Adrenal gland (tissue), 12 donors: ENCODE data around the gene SH2B3. TPM values are rescaled to one million over a fixed set of nuclear protein-coding genes. Genes with fewer than 3 reads are reported as not detected.

ENCODE experiments used
- DNase-seq, 7 donors: peaks; one replicate each; pipeline ENCODE4 v3.0.0-alpha.2; 2019 to 2020
- H3K27ac ChIP-seq, 5 donors: fragments of 200-600 bp; sonication (generic) in 4 of 5; 1 replicate in 3 of 5; 2 replicates in 2 of 5; pipeline versions ENCODE4 v1.5.1 to v1.8.0; 2016 to 2020; ENCODE audit warnings: mild to moderate bottlenecking in 1 of 5
- H3K27me3 ChIP-seq: fragments of 200-600 bp; 2 replicates; pipeline ENCODE4 v1.8.0; 2021
- H3K36me3 ChIP-seq, 2 donors: fragments of 200-600 bp; replicated peaks in 1 of 2; 1 replicate in 1 of 2; 2 replicates in 1 of 2; pipeline versions ENCODE4 v1.5.1 to v1.8.0; 2018 to 2022
- H3K4me1 ChIP-seq, 2 donors: fragments of 200-600 bp; replicated peaks in 1 of 2; 1 replicate in 1 of 2; 2 replicates in 1 of 2; pipeline versions ENCODE4 v1.5.1 to v1.8.0; 2018 to 2021
- H3K4me3 ChIP-seq, 4 donors: fragments of 200-600 bp; sonication (generic) in 3 of 4; one replicate each; pipeline ENCODE4 v1.5.1; 2016 to 2018
- H3K9me3 ChIP-seq, 3 donors: fragments of 200-600 bp; sonication (generic) in 1 of 3; replicated peaks in 1 of 3; 1 replicate in 2 of 3; 2 replicates in 1 of 3; pipeline versions ENCODE4 v1.5.1 to v1.8.0; 2016 to 2021
- CTCF ChIP-seq, 6 experiments: fragments of 450-650 bp in 4 of 6; fragments of 200-600 bp in 2 of 6; sonication (generic) in 1 of 6; IDR thresholded peaks; 1 replicate in 5 of 6; 2 replicates in 1 of 6; pipeline versions ENCODE4 v1.5.1 to v1.8.0; 2016 to 2021; ENCODE audit warnings: antibody characterized with exemption in 6 of 6, mild to moderate bottlenecking in 2 of 6, moderate library complexity in 1 of 6
- POLR2A ChIP-seq, 2 donors: fragments of 450-650 bp; IDR thresholded peaks; one replicate each; pipeline ENCODE4 v1.6.1; 2017; ENCODE audit warnings: antibody characterized with exemption in 2 of 2, mild to moderate bottlenecking in 2 of 2, moderate library complexity in 1 of 2
- WGBS, 4 donors: extraction: QIAGEN DNeasy Blood & Tissue Kit in 2 of 4; methylation state at CpG; one replicate each; pipeline versions ENCODE4 v1.1.5 to v1.1.7; 2013 to 2017; 5-methylcytosine and 5-hydroxymethylcytosine counted together
- intact Hi-C, 2 donors: fragments of 100-400 bp; cut with DNase I; formaldehyde crosslinking; loops; one replicate each; pipeline versions ENCODE4 v1.14.1 to v1.15.0; 2022 to 2023
- polyA plus RNA-seq, 3 donors: library from polyadenylated mRNA; stranded (reverse); fragments of 200-250 nt in 2 of 3; fragments of 350-450 nt in 1 of 3; fragmentation: Illumina TruSeq in 1 of 3; extraction: RNeasy Lipid Tissue Mini Kit (QIAGEN cat#74804) in 1 of 3; gene quantifications; one replicate each; pipeline ENCODE4 v1.2.3, GENCODE V29; 2013 to 2014
- total RNA-seq, 9 donors: library from RNA; depleted of rRNA in 4 of 9; stranded (reverse); fragments of >200 nt in 4 of 9; fragments of 120-200 nt in 1 of 9; fragmentation: NEBNext Ultra II Directional in 1 of 9; extraction: Animal tissue kit (Norgen Biotek cat#: 25700) in 1 of 9; gene quantifications; one replicate each; pipeline versions ENCODE4 v1.1.0 to v1.2.4, GENCODE V29; 2013 to 2023
- donor health status: healthy with polysubstance abuse.
- donor health status: Bipolar disorder and iron deficiency.
- donor health status: DM: yes; HTN: yes; CAD: no.
- donor health status: DM: no; HTN: no; CAD: no.
- donor health status: DM: no; HTN: no; CAD: no.
- donor health status: DM: yes; HTN: yes; CAD: no.

Gene SH2B3
- total and polyA plus RNA-seq, 12 donors, result 5.8 to 70.3 (median 28.5) TPM

GRCh38 chr12:111424189-111424792 is 18.6 kb downstream of the SH2B3 start:
- Histone ChIP-seq H3K36me3 (peaks cover 0 to 18% of the 10 kb centered on the region in 2 donors), H3K9me3 (no peaks in the 10 kb centered on the region), H3K4me1 (peaks cover 6 to 45% of the 10 kb centered on the region in 2 donors), H3K27me3 (no peaks in the 10 kb centered on the region), H3K4me3 (no peak overlapping the region), H3K27ac (no peak overlapping the region)
- intact Hi-C loops, result no loop called here
- WGBS, 4 donors, result 90 to 93% (median 91%) methylated on average over 3 to 11 of the region's 11 CpGs
- TF ChIP-seq POLR2A (IDR thresholded peaks at IDR 0.05) (no peak), CTCF (IDR thresholded peaks at IDR 0.05) (no peak)
- DNase-seq, result no peak

- Histone ChIP-seq H3K36me3 (peaks cover 0 to 14% of the 10 kb centered on the region in 2 donors), H3K4me3 (no peak overlapping the region), H3K27ac (peak overlapping the region in 1 of 5 donors; percentile 10), H3K9me3 (no peaks in the 10 kb centered on the region), H3K4me1 (peaks cover 3 to 45% of the 10 kb centered on the region in 2 donors), H3K27me3 (no peaks in the 10 kb centered on the region)
- DNase-seq, result no peak
- intact Hi-C loops, result no loop called here
- 91 to 98% (median 95%) methylated on average over 5 to 6 of the region's 6 CpGs for WGBS, 4 donors
- TF ChIP-seq POLR2A (IDR thresholded peaks at IDR 0.05) (no peak), CTCF (IDR thresholded peaks at IDR 0.05) (no peak)
These were observed 19.1 kb downstream of the SH2B3 start for GRCh38 chr12:111424793-111425251.

- WGBS, 4 donors, result 64 to 73% (median 71%) methylated on average over 7 to 8 of the region's 8 CpGs
These were observed 19.9 kb downstream of the SH2B3 start for GRCh38 chr12:111425655-111426054.

More at GRCh38 chr12:111425655-111426054, 19.9 kb downstream of the SH2B3 start:
- DNase-seq, result no peak
- intact Hi-C loops, result no loop called here
- no peak overlapping the region for H3K4me3 ChIP-seq
- peaks cover 0 to 6% of the 10 kb centered on the region in 2 donors for H3K36me3 ChIP-seq
- no peaks in the 10 kb centered on the region for H3K9me3 ChIP-seq
- peak overlapping the region in 1 of 5 donors; percentile 10 for H3K27ac ChIP-seq
- H3K27me3 ChIP-seq, result no peaks in the 10 kb centered on the region
- H3K4me1 ChIP-seq, result peaks cover 0 to 46% of the 10 kb centered on the region in 2 donors
- TF ChIP-seq POLR2A (IDR thresholded peaks at IDR 0.05) (no peak), CTCF (IDR thresholded peaks at IDR 0.05) (no peak)
